Endodermal cell (in vitro differentiated cells): ENCODE results near the gene CYSLTR2. TPM values are rescaled to one million over a fixed set of nuclear protein-coding genes. Genes with fewer than 3 reads are reported as not detected.
"Not testable (repeated sequence)": the region's sequence is repeated elsewhere in the genome, so short reads cannot be mapped to it uniquely, and the experiment has no call there.

Experiments used
- DNase-seq: peaks from one replicate; pipeline ENCODE4 v3.0.0-alpha.2; 2017
- H3K27ac ChIP-seq: 2 replicates; pipeline ENCODE4 v1.5.1; 2013; ENCODE audit warnings: mild to moderate bottlenecking, low read depth, low read length, moderate library complexity
- H3K27me3 ChIP-seq: 2 replicates; pipeline ENCODE4 v1.6.1; 2013; ENCODE audit warnings: mild to moderate bottlenecking, low read length, moderate library complexity; ENCODE audit not compliant: insufficient read depth, control insufficient read depth, poor library complexity, severe bottlenecking
- H3K36me3 ChIP-seq: 2 replicates; pipeline ENCODE4 v1.7.0; 2013; ENCODE audit warnings: mild to moderate bottlenecking, low read length, moderate library complexity; ENCODE audit not compliant: control insufficient read depth, insufficient read depth
- H3K4me1 ChIP-seq: one replicate; pipeline ENCODE4 v1.7.0; 2013; ENCODE audit warnings: low read length; ENCODE audit not compliant: control insufficient read depth, insufficient read depth
- H3K4me3 ChIP-seq: 2 replicates; pipeline ENCODE4 v1.5.1; 2013; ENCODE audit warnings: mild to moderate bottlenecking, low read length, moderate library complexity
- H3K9ac ChIP-seq: 2 replicates; pipeline ENCODE4 v1.6.1; 2013; ENCODE audit warnings: mild to moderate bottlenecking, low read length, moderate library complexity; ENCODE audit not compliant: poor library complexity, severe bottlenecking; ENCODE audit errors: extremely low read depth
- H3K9me3 ChIP-seq: 2 replicates; pipeline ENCODE4 v1.6.1; 2013; ENCODE audit warnings: mild to moderate bottlenecking, low read length, moderate library complexity; ENCODE audit not compliant: control insufficient read depth
- H3K27ac Mint-ChIP-seq: 2 replicates; pipeline ENCODE4 v1.8.0; 2020; ENCODE audit warnings: mixed read lengths
- H3K27me3 Mint-ChIP-seq: 2 replicates; pipeline ENCODE4 v1.8.0; 2021; ENCODE audit warnings: mild to moderate bottlenecking, mixed read lengths; ENCODE audit not compliant: insufficient read depth
- H3K36me3 Mint-ChIP-seq: 2 replicates; pipeline ENCODE4 v1.8.0; 2020; ENCODE audit warnings: low read depth, mixed read lengths
- H3K4me1 Mint-ChIP-seq: 2 replicates; pipeline ENCODE4 v1.8.0; 2020; ENCODE audit warnings: mixed read lengths
- H3K4me3 Mint-ChIP-seq: 2 replicates; pipeline ENCODE4 v1.8.0; 2020; ENCODE audit warnings: mild to moderate bottlenecking, moderate library complexity, mixed read lengths
- H3K9me3 Mint-ChIP-seq: 2 replicates; pipeline ENCODE4 v1.8.0; 2020; ENCODE audit warnings: mild to moderate bottlenecking, mixed read lengths
- CTCF ChIP-seq: fragments of 200-600 bp; sonication (generic); conservative IDR thresholded peaks from 2 replicates; pipeline ENCODE4 v1.5.0; 2021; ENCODE audit warnings: antibody characterized with exemption, mild to moderate bottlenecking
- WGBS, 2 experiments: methylation state at CpG; one replicate each; pipeline versions ENCODE4 v1.1.5 to v1.1.7; 2013; ENCODE audit warnings: missing lambda C conversion rate in 2 of 2, mixed read lengths in 1 of 2; ENCODE audit not compliant: insufficient coverage in 1 of 2, insufficient read length in 1 of 2; 5-methylcytosine and 5-hydroxymethylcytosine counted together
- total RNA-seq, 2 donors: library from RNA; stranded (reverse); fragmentation: NEBNext Ultra II Directional in 1 of 2; extraction: Animal tissue kit (Norgen Biotek cat#: 25700) in 1 of 2; gene quantifications; 2 replicates in 1 of 2; 3 replicates in 1 of 2; pipeline ENCODE4 v1.2.1, GENCODE V29; 2021

Gene CYSLTR2
- total RNA-seq, 2 donors from 2014 or later, result not detected

GRCh38 chr13:48695776-48696175 is 42.0 kb downstream of the CYSLTR2 start:
- Histone ChIP-seq H3K4me3 (no peak overlapping the region), H3K27ac (no peak overlapping the region), H3K36me3 (no peaks in the 10 kb centered on the region), H3K27me3 (no peaks in the 10 kb centered on the region), H3K9me3 (peaks cover 15% of the 10 kb centered on the region), H3K9ac (no peak overlapping the region), H3K4me1 (no peaks in the 10 kb centered on the region)
- Mint-ChIP-seq H3K4me1 (peaks cover 2% of the 10 kb centered on the region), H3K4me3 (no peak overlapping the region), H3K9me3 (peaks cover 44% of the 10 kb centered on the region), H3K27ac (no peak overlapping the region), H3K27me3 (no peaks in the 10 kb centered on the region), H3K36me3 (no peaks in the 10 kb centered on the region)
- WGBS, 2 experiments, result no CpG with 5 or more reads among the region's 2 CpGs
- TF ChIP-seq CTCF, result no peak
- DNase-seq, result no peak

GRCh38 chr13:48696676-48697075 is 42.9 kb downstream of the CYSLTR2 start:
- peaks cover 48% of the 10 kb centered on the region for H3K9me3 Mint-ChIP-seq
- not testable (repeated sequence) for H3K27ac Mint-ChIP-seq
- 95% methylated on average over 6 to 12 of the region's 12 CpGs for WGBS, 2 experiments

GRCh38 chr13:48707405-48707804 is 53.7 kb downstream of the CYSLTR2 start:
- Mint-ChIP-seq H3K4me3 (no peak overlapping the region), H3K9me3 (peaks cover 51% of the 10 kb centered on the region), H3K27ac (no peak overlapping the region), H3K27me3 (no peaks in the 10 kb centered on the region), H3K4me1 (peaks cover 17% of the 10 kb centered on the region), H3K36me3 (peaks cover 8% of the 10 kb centered on the region)
- H3K36me3 ChIP-seq, result no peaks in the 10 kb centered on the region
- WGBS, 2 experiments, result 91% methylated on average over 5 of the region's 5 CpGs; no CpG with 5 or more reads in 1 of the 2 experiments
- no peak for TF ChIP-seq CTCF
- peaks cover 4% of the 10 kb centered on the region for H3K4me1 ChIP-seq
- no peak overlapping the region for H3K9ac ChIP-seq
- H3K4me3 ChIP-seq, result peak overlapping the region; percentile 41
- no peak for DNase-seq
- no peaks in the 10 kb centered on the region for H3K27me3 ChIP-seq
- H3K27ac ChIP-seq, result no peak overlapping the region
- peaks cover 51% of the 10 kb centered on the region for H3K9me3 ChIP-seq

More at GRCh38 chr13:48696676-48697075, 42.9 kb downstream of the CYSLTR2 start:
- H3K36me3 ChIP-seq, H3K4me1 Mint-ChIP-seq, DNase-seq, H3K36me3 Mint-ChIP-seq, H3K4me1 ChIP-seq, H3K4me3 Mint-ChIP-seq, H3K27me3 ChIP-seq, H3K27me3 Mint-ChIP-seq, H3K4me3 ChIP-seq, H3K9ac ChIP-seq, H3K27ac ChIP-seq: not testable (repeated sequence)
- peaks cover 15% of the 10 kb centered on the region for H3K9me3 ChIP-seq

- H3K9ac ChIP-seq, result no peak overlapping the region
- H3K4me1 ChIP-seq, result peaks cover 4% of the 10 kb centered on the region
- peaks cover 52% of the 10 kb centered on the region for H3K9me3 ChIP-seq
- H3K4me3 ChIP-seq, result peak overlapping the region; percentile 55
- Mint-ChIP-seq H3K36me3 (peaks cover 9% of the 10 kb centered on the region), H3K27ac (no peak overlapping the region), H3K27me3 (no peaks in the 10 kb centered on the region), H3K4me3 (no peak overlapping the region), H3K4me1 (peaks cover 17% of the 10 kb centered on the region), H3K9me3 (peaks cover 57% of the 10 kb centered on the region)
- DNase-seq, result peak; percentile 50
- H3K27me3 ChIP-seq, result no peaks in the 10 kb centered on the region
- TF ChIP-seq CTCF, result no peak
- WGBS, 2 experiments, result 60% methylated on average over 1 of the region's 1 CpG; no CpG with 5 or more reads in 1 of the 2 experiments
- no peaks in the 10 kb centered on the region for H3K36me3 ChIP-seq
- no peak overlapping the region for H3K27ac ChIP-seq
These were observed 55.0 kb downstream of the CYSLTR2 start for GRCh38 chr13:48708764-48709163.
